Measurements from ENCODE around the gene CACNA1D. TPM values are rescaled to one million over a fixed set of nuclear protein-coding genes. Genes with fewer than 3 reads are reported as not detected.
"Not testable (repeated sequence)": the region's sequence is repeated elsewhere in the genome, so short reads cannot be mapped to it uniquely, and the experiment has no call there.

Gene CACNA1D
- total and polyA plus RNA-seq, 7 experiments from 2014 or later: 0.61 to 2.0 (median 0.70) TPM; not detected in 4

GRCh38 chr3:53626876-53627275, 132.5 kb downstream of the CACNA1D start:
- H3K9me3 ChIP-seq (ENCODE audit: control insufficient read depth in 2 of 3, low read length in 3 of 3): no peaks in the 10 kb centered on the region
- no peaks in the 10 kb centered on the region for H3K27me3 ChIP-seq (ENCODE audit: control insufficient read depth in 2 of 2, insufficient read depth in 2 of 2, low read length in 2 of 2)
- DNase-seq (no peak), ATAC-seq (no peak)
- no peak overlapping the region for H3K4me3 ChIP-seq (ENCODE audit: low read length)
- H3K36me3 ChIP-seq (ENCODE audit: control insufficient read depth in 2 of 3, insufficient read depth in 3 of 3, low read length in 3 of 3): no peaks in the 10 kb centered on the region
- POLR2A ChIA-PET: no interaction called here
- no peak overlapping the region for H3K27ac ChIP-seq (ENCODE audit: low read depth, low read length)
- Mint-ChIP-seq H3K27me3 (peaks cover 13 to 36% (median 29%) of the 10 kb centered on the region in 5 donors), H3K36me3 (no peaks in the 10 kb centered on the region), H3K4me1 (peaks cover 0 to 5% (median 0%) of the 10 kb centered on the region in 7 donors), H3K27ac (no peak overlapping the region), H3K9me3 (no peaks in the 10 kb centered on the region), H3K4me3 (no peak overlapping the region)
- intact Hi-C loops (cut with micrococcal nuclease): no loop called here
- H3K4me1 ChIP-seq (ENCODE audit: control insufficient read depth in 2 of 2, insufficient read depth in 2 of 2, low read length in 2 of 2): no peaks in the 10 kb centered on the region
- CTCF ChIA-PET: no interaction called here

DNA sequence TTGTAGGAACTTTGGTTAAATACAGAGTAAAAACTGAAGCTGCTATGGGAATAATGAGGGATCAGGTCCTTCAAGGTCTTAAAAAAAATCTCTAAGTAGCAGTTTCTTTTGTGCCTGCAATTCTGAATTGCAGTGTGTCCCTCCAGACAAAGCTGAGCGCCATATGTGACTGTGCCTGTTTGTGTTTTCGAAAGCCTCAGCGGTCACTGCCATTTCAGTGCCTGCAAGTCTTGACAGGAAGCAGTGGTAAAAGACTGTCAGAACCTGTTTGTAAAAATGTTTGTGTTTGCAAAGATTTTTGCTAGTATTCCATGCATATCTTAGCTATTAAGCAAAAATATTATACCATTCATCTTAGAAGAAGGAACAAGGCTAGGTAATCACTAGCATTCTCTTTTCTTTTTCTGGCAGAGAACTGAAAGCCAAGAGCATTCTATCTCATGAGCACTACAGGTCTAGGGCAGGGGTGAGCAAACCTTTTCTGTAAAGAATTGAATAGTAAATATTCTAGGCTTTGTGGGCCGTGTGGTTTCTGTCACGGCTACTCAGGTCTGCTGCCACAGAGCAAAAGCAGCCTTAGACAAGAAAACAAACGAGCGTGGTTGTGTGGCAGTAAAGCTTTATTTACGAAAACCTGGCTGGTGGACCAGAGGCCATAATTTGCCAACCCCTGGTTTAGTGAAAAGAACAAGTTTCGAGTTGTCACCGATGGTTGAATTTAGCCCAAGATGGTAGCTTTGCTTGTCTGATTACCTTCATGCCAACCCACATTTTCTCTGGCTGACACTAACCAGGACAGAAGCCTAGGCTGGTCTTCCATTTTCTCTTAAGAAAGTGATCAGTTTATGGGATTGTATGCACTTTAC, 134.4 kb downstream of the CACNA1D start:
- no peak overlapping the region for H3K4me3 ChIP-seq (ENCODE audit: low read length)
- H3K9me3 ChIP-seq (ENCODE audit: control insufficient read depth in 2 of 3, low read length in 3 of 3): no peaks in the 10 kb centered on the region
- no peak overlapping the region for H3K27ac Mint-ChIP-seq
- no peak overlapping the region for H3K27ac ChIP-seq (ENCODE audit: low read depth, low read length)
- peaks cover 0 to 5% (median 0%) of the 10 kb centered on the region in 7 donors for H3K4me1 Mint-ChIP-seq
- ChIA-PET POLR2A (no interaction called here), CTCF (no interaction called here)
- H3K4me3 Mint-ChIP-seq: no peak overlapping the region
- H3K4me1 ChIP-seq (ENCODE audit: control insufficient read depth in 2 of 2, insufficient read depth in 2 of 2, low read length in 2 of 2): no peaks in the 10 kb centered on the region
- H3K27me3 ChIP-seq (ENCODE audit: control insufficient read depth in 2 of 2, insufficient read depth in 2 of 2, low read length in 2 of 2): no peaks in the 10 kb centered on the region
- DNase-seq: no peak
- ATAC-seq: no peak
- intact Hi-C loops (cut with micrococcal nuclease): no loop called here
- peaks cover 0 to 3% (median 0%) of the 10 kb centered on the region in 11 donors for H3K9me3 Mint-ChIP-seq
- no peaks in the 10 kb centered on the region for H3K36me3 Mint-ChIP-seq
- H3K27me3 Mint-ChIP-seq: peaks cover 13 to 27% (median 23%) of the 10 kb centered on the region in 5 donors
- H3K36me3 ChIP-seq (ENCODE audit: control insufficient read depth in 2 of 3, insufficient read depth in 3 of 3, low read length in 3 of 3): no peaks in the 10 kb centered on the region

GRCh38 chr3:53629402-53629723, 135.0 kb downstream of the CACNA1D start:
- intact Hi-C loops (cut with micrococcal nuclease): no loop called here

DNA sequence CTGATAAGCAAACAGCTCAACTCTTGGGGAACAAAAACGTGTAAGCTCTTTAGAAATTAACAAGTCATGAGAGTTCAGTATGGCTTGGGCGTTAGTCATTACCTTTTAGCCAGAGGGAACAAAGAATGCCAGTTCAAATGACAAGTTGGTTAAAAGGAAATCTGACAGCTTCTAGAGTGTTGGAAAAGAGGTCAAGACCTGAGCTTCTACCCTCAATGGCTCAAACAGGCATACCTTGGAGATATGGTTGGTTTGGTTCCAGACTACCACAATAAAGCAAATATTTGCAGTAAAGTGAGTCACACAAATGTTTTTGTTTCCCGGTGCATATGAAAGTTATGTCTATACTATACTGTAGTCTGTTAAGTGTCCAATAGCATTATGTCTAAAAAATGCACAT, 136.1 kb downstream of the CACNA1D start:
- ATAC-seq: no peak
- Mint-ChIP-seq H3K27ac (no peak overlapping the region), H3K36me3 (no peaks in the 10 kb centered on the region), H3K9me3 (peaks cover 0 to 3% (median 0%) of the 10 kb centered on the region in 11 donors), H3K4me1 (peaks cover 0 to 5% (median 0%) of the 10 kb centered on the region in 7 donors), H3K4me3 (no peak overlapping the region), H3K27me3 (peaks cover 13 to 21% (median 15%) of the 10 kb centered on the region in 5 donors)
- no peak overlapping the region for H3K27ac ChIP-seq (ENCODE audit: low read depth, low read length)
- CTCF ChIA-PET: no interaction called here
- H3K9me3 ChIP-seq (ENCODE audit: control insufficient read depth in 2 of 3, low read length in 3 of 3): no peaks in the 10 kb centered on the region
- intact Hi-C loops (cut with micrococcal nuclease): no loop called here
- H3K4me1 ChIP-seq (ENCODE audit: control insufficient read depth in 2 of 2, insufficient read depth in 2 of 2, low read length in 2 of 2): no peaks in the 10 kb centered on the region
- no peak for DNase-seq
- H3K27me3 ChIP-seq (ENCODE audit: control insufficient read depth in 2 of 2, insufficient read depth in 2 of 2, low read length in 2 of 2): no peaks in the 10 kb centered on the region
- no peak overlapping the region for H3K4me3 ChIP-seq (ENCODE audit: low read length)
- no peaks in the 10 kb centered on the region for H3K36me3 ChIP-seq (ENCODE audit: control insufficient read depth in 2 of 3, insufficient read depth in 3 of 3, low read length in 3 of 3)
- POLR2A ChIA-PET: no interaction called here

More at GRCh38 chr3:53629402-53629723, 135.0 kb downstream of the CACNA1D start:
- H3K36me3 ChIP-seq (ENCODE audit: control insufficient read depth in 2 of 3, insufficient read depth in 3 of 3, low read length in 3 of 3): no peaks in the 10 kb centered on the region
- H3K4me3 ChIP-seq (ENCODE audit: low read length): no peak overlapping the region
- Mint-ChIP-seq H3K27ac (no peak overlapping the region), H3K4me3 (no peak overlapping the region), H3K36me3 (no peaks in the 10 kb centered on the region), H3K27me3 (peaks cover 13 to 24% (median 21%) of the 10 kb centered on the region in 5 donors), H3K9me3 (peaks cover 0 to 3% (median 0%) of the 10 kb centered on the region in 11 donors), H3K4me1 (peaks cover 0 to 5% (median 0%) of the 10 kb centered on the region in 7 donors)
- ChIA-PET POLR2A (no interaction called here), CTCF (no interaction called here)
- ATAC-seq (no peak), DNase-seq (no peak)
- H3K4me1 ChIP-seq (ENCODE audit: control insufficient read depth in 2 of 2, insufficient read depth in 2 of 2, low read length in 2 of 2): no peaks in the 10 kb centered on the region
- H3K9me3 ChIP-seq (ENCODE audit: control insufficient read depth in 2 of 3, low read length in 3 of 3): no peaks in the 10 kb centered on the region
- no peak overlapping the region for H3K27ac ChIP-seq (ENCODE audit: low read depth, low read length)
- H3K27me3 ChIP-seq (ENCODE audit: control insufficient read depth in 2 of 2, insufficient read depth in 2 of 2, low read length in 2 of 2): no peaks in the 10 kb centered on the region

DNA sequence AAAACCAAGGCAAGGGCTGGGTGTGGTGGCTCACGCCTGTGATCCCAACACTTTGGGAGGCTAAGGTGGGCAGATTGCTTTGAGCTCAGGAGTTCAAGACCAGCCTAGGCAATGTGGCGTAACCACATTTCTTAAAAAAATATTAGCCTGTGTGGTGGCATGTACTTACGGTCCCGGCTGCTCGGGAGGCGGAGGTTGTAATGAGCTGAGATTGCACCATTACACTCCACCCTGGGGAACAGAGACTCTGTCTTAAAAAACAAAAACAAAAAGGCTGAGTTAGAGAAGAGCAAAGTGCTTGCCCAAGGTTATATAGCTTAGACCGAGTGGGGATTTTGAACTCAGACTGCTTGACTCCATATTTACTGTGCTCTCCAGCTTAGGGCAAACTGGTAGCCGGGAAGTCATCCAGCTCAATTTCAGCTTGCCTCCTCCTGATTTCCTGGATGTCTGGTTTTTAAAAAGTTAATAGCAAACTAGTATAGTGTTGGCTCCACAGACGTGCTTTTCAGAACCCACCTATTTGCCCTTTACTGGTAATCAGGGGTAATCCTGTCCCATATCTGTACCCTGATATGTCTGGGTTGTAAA, 138.9 kb downstream of the CACNA1D start:
- Histone ChIP-seq H3K36me3 (ENCODE audit: control insufficient read depth in 2 of 3, insufficient read depth in 3 of 3, low read length in 3 of 3) (no peaks in the 10 kb centered on the region), H3K4me3 (ENCODE audit: low read length) (no peak overlapping the region), H3K27ac (ENCODE audit: low read depth, low read length) (no peak overlapping the region), H3K9me3 (ENCODE audit: control insufficient read depth in 2 of 3, low read length in 3 of 3) (no peaks in the 10 kb centered on the region), H3K4me1 (ENCODE audit: control insufficient read depth in 2 of 2, insufficient read depth in 2 of 2, low read length in 2 of 2) (no peaks in the 10 kb centered on the region), H3K27me3 (ENCODE audit: control insufficient read depth in 2 of 2, insufficient read depth in 2 of 2, low read length in 2 of 2) (no peaks in the 10 kb centered on the region)
- Mint-ChIP-seq H3K27me3 (peaks cover 14 to 30% (median 19%) of the 10 kb centered on the region in 5 donors), H3K4me3 (no peak overlapping the region), H3K4me1 (peaks cover 0 to 5% (median 0%) of the 10 kb centered on the region in 7 donors), H3K36me3 (no peaks in the 10 kb centered on the region), H3K9me3 (peaks cover 0 to 5% (median 0%) of the 10 kb centered on the region in 11 donors), H3K27ac (no peak overlapping the region)
- CTCF ChIA-PET: no interaction called here
- DNase-seq: no peak
- POLR2A ChIA-PET: no interaction called here
- intact Hi-C loops (cut with micrococcal nuclease): no loop called here
- no peak for ATAC-seq

DNA sequence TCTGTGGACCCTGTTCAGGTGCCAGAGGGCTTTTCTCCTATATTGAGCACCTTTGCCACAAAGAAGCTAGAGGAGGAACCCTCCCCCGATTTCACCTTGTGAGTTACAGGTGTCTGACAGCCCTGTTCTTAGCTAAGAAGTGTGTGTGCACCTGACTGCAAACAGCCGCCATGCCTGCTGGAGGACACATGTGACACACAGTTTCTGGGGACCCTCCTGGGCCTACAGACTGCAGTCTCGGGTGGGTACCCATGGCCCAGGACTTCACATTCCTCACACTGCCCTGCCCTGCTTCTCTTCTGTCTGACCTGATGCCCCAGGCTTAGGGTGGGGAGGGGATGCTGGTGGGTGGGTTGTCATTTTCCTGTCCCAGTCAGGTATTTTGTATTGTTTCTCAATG, 140.6 kb downstream of the CACNA1D start:
- H3K4me1 ChIP-seq (ENCODE audit: control insufficient read depth in 2 of 2, insufficient read depth in 2 of 2, low read length in 2 of 2): no peaks in the 10 kb centered on the region
- H3K27me3 Mint-ChIP-seq: peaks cover 11 to 30% (median 19%) of the 10 kb centered on the region in 5 donors
- H3K27ac ChIP-seq (ENCODE audit: low read depth, low read length): no peak overlapping the region
- no peaks in the 10 kb centered on the region for H3K9me3 ChIP-seq (ENCODE audit: control insufficient read depth in 2 of 3, low read length in 3 of 3)
- H3K36me3 ChIP-seq (ENCODE audit: control insufficient read depth in 2 of 3, insufficient read depth in 3 of 3, low read length in 3 of 3): no peaks in the 10 kb centered on the region
- CTCF ChIA-PET: no interaction called here
- H3K4me3 Mint-ChIP-seq: no peak overlapping the region
- no peaks in the 10 kb centered on the region for H3K36me3 Mint-ChIP-seq
- H3K4me1 Mint-ChIP-seq: no peaks in the 10 kb centered on the region
- DNase-seq: no peak
- H3K4me3 ChIP-seq (ENCODE audit: low read length): no peak overlapping the region
- no peak overlapping the region for H3K27ac Mint-ChIP-seq
- peaks cover 0 to 5% (median 0%) of the 10 kb centered on the region in 11 donors for H3K9me3 Mint-ChIP-seq
- ATAC-seq: no peak
- intact Hi-C loops (cut with micrococcal nuclease): no loop called here
- H3K27me3 ChIP-seq (ENCODE audit: control insufficient read depth in 2 of 2, insufficient read depth in 2 of 2, low read length in 2 of 2): no peaks in the 10 kb centered on the region
- POLR2A ChIA-PET: no interaction called here

GRCh38 chr3:53638806-53639205, 144.4 kb downstream of the CACNA1D start:
- H3K27me3 ChIP-seq (ENCODE audit: control insufficient read depth in 2 of 2, insufficient read depth in 2 of 2, low read length in 2 of 2); CTCF ChIA-PET; H3K9me3 Mint-ChIP-seq; DNase-seq; ATAC-seq; H3K36me3 Mint-ChIP-seq; POLR2A ChIA-PET; H3K4me3 ChIP-seq (ENCODE audit: low read length); H3K4me1 ChIP-seq (ENCODE audit: control insufficient read depth in 2 of 2, insufficient read depth in 2 of 2, low read length in 2 of 2); H3K9me3 ChIP-seq (ENCODE audit: control insufficient read depth in 2 of 3, low read length in 3 of 3); H3K27ac Mint-ChIP-seq; H3K36me3 ChIP-seq (ENCODE audit: control insufficient read depth in 2 of 3, insufficient read depth in 3 of 3, low read length in 3 of 3); H3K4me1 Mint-ChIP-seq; H3K4me3 Mint-ChIP-seq; H3K27ac ChIP-seq (ENCODE audit: low read depth, low read length); intact Hi-C loops (cut with micrococcal nuclease): not testable (repeated sequence)
- peaks cover 5 to 34% (median 22%) of the 10 kb centered on the region in 5 donors for H3K27me3 Mint-ChIP-seq

Measured in naive thymus-derived CD4-positive, alpha-beta T cell (primary cell).